HepG2 (cell line): Measurements from ENCODE around the gene TEDC1. TPM values are rescaled to one million over a fixed set of nuclear protein-coding genes. Genes with fewer than 3 reads are reported as not detected.

Experiments used
- ATAC-seq: fragments of 200-7000 bp; cut with Tn5 transposase; 3 replicates; pipeline ENCODE4 v1.9.1; 2020; ENCODE audit warnings: mild to moderate bottlenecking, moderate library complexity
- BruUV-seq: library from RNA; stranded (reverse); fragments of 400-500 nt; replicated peaks from 2 replicates; lab custom pipeline; 2021; lab: Mats Ljungman, UMichigan
- CTCF ChIA-PET: fragments of 300-600 bp; formaldehyde crosslinking; extraction: SDS; loops from one replicate; lab custom pipeline; 2021; ENCODE audit warnings: low total read pairs, inconsistent platforms, low intra/inter-chr PET ratio; lab: Yijun Ruan, JAX
- POLR2A ChIA-PET: fragments of 350-600 bp; sonication (Branson Sonifier 250); formaldehyde crosslinking; loops from one replicate; lab custom pipeline; 2020; ENCODE audit warnings: antibody characterized with exemption, inconsistent platforms; lab: Yijun Ruan, JAX
- DNase-seq: peaks from one replicate; pipeline ENCODE4 v3.0.0-alpha.2; 2015; ENCODE audit warnings: low spot score
- FAIRE-seq: peaks from 3 replicates; lab custom pipeline; 2011; peaks lifted over from hg19 to GRCh38; lab: Jason Lieb, UNC
- H2AFZ ChIP-seq: one replicate; pipeline ENCODE4 v1.6.1; 2011; ENCODE audit warnings: low read length, inconsistent platforms
- H3K27ac ChIP-seq: fragments of 300-600 bp; 3 replicates; pipeline ENCODE4 v1.8.0; 2011; ENCODE audit warnings: mixed run types, mild to moderate bottlenecking, mixed read lengths, low read length, inconsistent platforms; ENCODE audit not compliant: insufficient read depth; ENCODE audit errors: extremely low read length
- H3K27me3 ChIP-seq, 2 experiments: fragments of 200-600 bp in 1 of 2; 2 replicates in 1 of 2; 3 replicates in 1 of 2; pipeline versions ENCODE4 v1.6.0 to v1.8.0; 2011; ENCODE audit warnings: low read length in 2 of 2, mild to moderate bottlenecking in 2 of 2, moderate library complexity in 2 of 2, inconsistent platforms in 1 of 2; ENCODE audit not compliant: insufficient read depth in 2 of 2, control insufficient read depth in 1 of 2
- H3K36me3 ChIP-seq, 2 experiments: fragments of 200-600 bp in 1 of 2; replicated peaks in 1 of 2; 2 replicates in 1 of 2; 3 replicates in 1 of 2; pipeline versions ENCODE4 v1.5.1 to v1.8.0; 2011; ENCODE audit warnings: low read length in 2 of 2, inconsistent platforms in 1 of 2; ENCODE audit not compliant: insufficient read depth in 2 of 2, control insufficient read depth in 1 of 2
- H3K4me1 ChIP-seq: 2 replicates; pipeline ENCODE4 v1.5.1; 2012; ENCODE audit warnings: low read length, inconsistent platforms; ENCODE audit not compliant: insufficient read depth
- H3K4me2 ChIP-seq: 2 replicates; pipeline ENCODE4 v1.6.0; 2011; ENCODE audit warnings: low read depth, low read length, inconsistent platforms
- H3K4me3 ChIP-seq, 3 experiments: fragments of 200-600 bp in 1 of 3; sonication (generic), shearing (Covaris generic) in 1 of 3; replicated peaks in 1 of 3; 2 replicates each; pipeline ENCODE4 v1.5.1; 2011 to 2016; ENCODE audit warnings: low read length in 3 of 3, inconsistent platforms in 2 of 3, low read depth in 2 of 3, mild to moderate bottlenecking in 2 of 3, control low read depth in 1 of 3, mixed read lengths in 1 of 3; ENCODE audit not compliant: insufficient read depth in 1 of 3
- H3K79me2 ChIP-seq: one replicate; pipeline ENCODE4 v1.6.1; 2011; ENCODE audit warnings: low read length, inconsistent platforms; ENCODE audit not compliant: insufficient read depth
- H3K9ac ChIP-seq: 2 replicates; pipeline ENCODE4 v1.6.0; 2011; ENCODE audit warnings: mild to moderate bottlenecking, low read depth, low read length, inconsistent platforms; ENCODE audit not compliant: insufficient read depth
- H3K9me3 ChIP-seq: 2 replicates; pipeline ENCODE4 v1.5.1; 2012; ENCODE audit warnings: mild to moderate bottlenecking, low read length
- H4K20me1 ChIP-seq: 2 replicates; pipeline ENCODE4 v1.6.0; 2011; ENCODE audit warnings: inconsistent platforms, mild to moderate bottlenecking, low read length, moderate library complexity; ENCODE audit not compliant: insufficient read depth
- AGO2 ChIP-seq: fragments of 200-400 bp; formaldehyde crosslinking; optimal IDR thresholded peaks from 2 replicates; pipeline ENCODE3; 2017; ENCODE audit warnings: mild to moderate bottlenecking, low read depth, low read length, moderate library complexity
- HNRNPL ChIP-seq: fragments of 200-400 bp; formaldehyde crosslinking; IDR thresholded peaks from 2 replicates; pipeline ENCODE4 v1.6.1; 2017; ENCODE audit warnings: mild to moderate bottlenecking, low read depth, low read length
- HOXA5 ChIP-seq: sonication (generic); formaldehyde crosslinking; IDR thresholded peaks from 2 replicates; pipeline ENCODE4 v1.4.0; 2020; ENCODE audit warnings: missing genetic modification reagents
- IRF2 ChIP-seq: IDR thresholded peaks from 2 replicates; pipeline ENCODE4 v1.6.1; 2018; ENCODE audit warnings: missing genetic modification reagents, missing compliant biosample characterization
- SMC3 ChIP-seq: IDR thresholded peaks from 2 replicates; pipeline ENCODE4 v1.6.1; 2011; ENCODE audit warnings: low read length, improper control_type of control experiment
- SP4 ChIP-seq: sonication (generic); formaldehyde crosslinking; IDR thresholded peaks from 2 replicates; pipeline ENCODE4 v1.8.1; 2023; ENCODE audit warnings: mild to moderate bottlenecking, missing genetic modification reagents
- YY1 ChIP-seq: IDR thresholded peaks from 2 replicates; pipeline ENCODE4 v1.6.1; 2011; ENCODE audit warnings: low read length, low read depth, moderate library complexity, mild to moderate bottlenecking; ENCODE audit not compliant: insufficient read depth, insufficient replicate concordance
- ZBTB7B ChIP-seq: sonication (generic); formaldehyde crosslinking; IDR thresholded peaks from 2 replicates; pipeline ENCODE4 v1.4.0; 2020; ENCODE audit warnings: missing genetic modification reagents
- ZFP82 ChIP-seq: sonication (generic); formaldehyde crosslinking; IDR thresholded peaks from 2 replicates; pipeline ENCODE4 v1.5.1; 2020; ENCODE audit warnings: mild to moderate bottlenecking, missing genetic modification reagents, borderline replicate concordance
- ZNF687 ChIP-seq: sonication (generic); formaldehyde crosslinking; IDR thresholded peaks from 2 replicates; pipeline ENCODE4 v1.5.1; 2020; ENCODE audit warnings: mild to moderate bottlenecking, missing genetic modification reagents, moderate library complexity
- ZSCAN31 ChIP-seq: sonication (generic); formaldehyde crosslinking; IDR thresholded peaks from 2 replicates; pipeline ENCODE4 v1.5.0; 2020; ENCODE audit warnings: low read depth, mild to moderate bottlenecking, missing genetic modification reagents
- WGBS: methylation state at CpG from one replicate; pipeline ENCODE4 v1.1.6; 2017; ENCODE audit warnings: low lambda C conversion rate; 5-methylcytosine and 5-hydroxymethylcytosine counted together
- in situ Hi-C: cut with HindIII; loops from 2 replicates; pipeline ENCODE4 v1.10.0; 2017; ENCODE audit warnings: low pct_unique_long_range_greater_than_20kb; ENCODE audit not compliant: extremely low pct_ligation_motif_present
- intact Hi-C: fragments of 100-400 bp; cut with micrococcal nuclease; formaldehyde crosslinking; loops from one replicate; pipeline ENCODE4 v1.10.0; 2022; ENCODE audit not compliant: unreplicated experiment
- polyA plus RNA-seq, 8 experiments: library from polyadenylated mRNA; depleted of rRNA in 3 of 8; stranded (reverse) in 7 of 8; unstranded in 1 of 8; fragments of >200 nt; fragmentation: Illumina TruSeq in 4 of 8; extraction: Trizol in 4 of 8; gene quantifications; 2 replicates each; pipeline versions ENCODE4 v1.2.1 to v1.2.3, GENCODE V29; 2011 to 2016; ENCODE audit warnings: low read depth in 4 of 8, missing spikeins in 1 of 8, mixed read lengths in 1 of 8; ENCODE audit not compliant: insufficient read depth in 1 of 8
- total RNA-seq, 5 experiments: library from RNA; depleted of rRNA; stranded (reverse); fragments of >200 nt; fragmentation: Illumina TruSeq; extraction: Trizol; gene quantifications; 2 replicates each; pipeline ENCODE4 v1.2.3, GENCODE V29; 2016; ENCODE audit warnings: low read depth in 1 of 5
- TF ChIP-seq, protein P1 (sequence below): IDR thresholded peaks from 2 replicates; pipeline ENCODE4 v1.6.1; 2016; ENCODE audit warnings: missing compliant biosample characterization, missing genetic modification reagents, borderline replicate concordance
- TF ChIP-seq, protein P2 (sequence below): sonication (generic); formaldehyde crosslinking; IDR thresholded peaks from 2 replicates; pipeline ENCODE4 v1.5.1; 2020; ENCODE audit warnings: missing genetic modification reagents, mild to moderate bottlenecking, borderline replicate concordance
- TF ChIP-seq, protein P3 (sequence below): sonication (generic); formaldehyde crosslinking; IDR thresholded peaks from 2 replicates; pipeline ENCODE4 v1.5.0; 2020; ENCODE audit warnings: mild to moderate bottlenecking, missing genetic modification reagents, moderate library complexity

TEDC1 gene
- total and polyA plus RNA-seq, 2 of the 13 experiments (the other 11 are each of a cell fraction or from before 2014, with no cell fraction given): 5.7 to 27.4 TPM

GRCh38 chr14:105532735-105533141 lies 41.7 kb downstream of the TEDC1 start:
- DNase-seq (peak; percentile 56), ATAC-seq (peak; percentile 86), FAIRE-seq (no peak)
- Histone ChIP-seq H3K79me2 (no peaks in the 10 kb centered on the region), H3K9me3 (no peaks in the 10 kb centered on the region), H3K27ac (no peak overlapping the region), H3K9ac (no peak overlapping the region), H3K27me3 (peaks cover 8 to 56% of the 10 kb centered on the region in 2 experiments), H3K4me2 (peak overlapping the region; percentile 30; the same call in 1 of the 2 replicates), H3K4me3 (peak overlapping the region in 1 of 3 experiments; percentile 26; a peak in 1 of 6 replicates), H3K36me3 (0 out of 5 replicates have a peak, but pooled peaks cover 0 to 6% of the 10 kb centered on the region in 2 experiments), H3K4me1 (peaks cover 43% of the 10 kb centered on the region), H2AFZ (no peak overlapping the region), H4K20me1 (peaks cover 4% of the 10 kb centered on the region; the same call in 1 of the 2 replicates)
- no TSS peak for BruUV-seq
- in situ Hi-C loops (loop anchor here (5.0 kb wide), 1 partner anchor 155 kb away; no protein-coding TSS in a partner anchor), intact Hi-C loops (loop anchor here (5.0 kb wide), 1 partner anchor 160 kb away; no protein-coding TSS in a partner anchor)
- CTCF ChIA-PET: interaction anchor here (1.1 to 1.6 kb wide), 3 partner anchors 52 to 165 kb away, joined by 3 to 6 read pairs (median 3); no protein-coding TSS in a partner anchor
- POLR2A ChIA-PET: interaction anchor here (1.1 to 1.5 kb wide), 2 partner anchors 36 to 43 kb away, joined by 3 to 5 read pairs; no protein-coding TSS in a partner anchor
- 5% methylated on average over 5 of the region's 10 CpGs for WGBS
- TF ChIP-seq ZBTB7B (CRISPR knock-in tag): 0 out of 2 replicates have a peak, but pooled peaks have one; percentile 47
- TF ChIP-seq, protein P1, sequence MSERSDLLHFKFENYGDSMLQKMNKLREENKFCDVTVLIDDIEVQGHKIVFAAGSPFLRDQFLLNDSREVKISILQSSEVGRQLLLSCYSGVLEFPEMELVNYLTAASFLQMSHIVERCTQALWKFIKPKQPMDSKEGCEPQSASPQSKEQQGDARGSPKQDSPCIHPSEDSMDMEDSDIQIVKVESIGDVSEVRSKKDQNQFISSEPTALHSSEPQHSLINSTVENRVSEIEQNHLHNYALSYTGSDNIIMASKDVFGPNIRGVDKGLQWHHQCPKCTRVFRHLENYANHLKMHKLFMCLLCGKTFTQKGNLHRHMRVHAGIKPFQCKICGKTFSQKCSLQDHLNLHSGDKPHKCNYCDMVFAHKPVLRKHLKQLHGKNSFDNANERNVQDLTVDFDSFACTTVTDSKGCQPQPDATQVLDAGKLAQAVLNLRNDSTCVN (CRISPR knock-in tag): 0 out of 2 replicates have a peak, but pooled peaks have one; percentile 22
- TF ChIP-seq SMC3: peak; percentile 13; the same call in 1 of the 2 replicates
- TF ChIP-seq HNRNPL: 0 out of 2 replicates have a peak, but pooled peaks have one; percentile 26
- TF ChIP-seq, protein P2, sequence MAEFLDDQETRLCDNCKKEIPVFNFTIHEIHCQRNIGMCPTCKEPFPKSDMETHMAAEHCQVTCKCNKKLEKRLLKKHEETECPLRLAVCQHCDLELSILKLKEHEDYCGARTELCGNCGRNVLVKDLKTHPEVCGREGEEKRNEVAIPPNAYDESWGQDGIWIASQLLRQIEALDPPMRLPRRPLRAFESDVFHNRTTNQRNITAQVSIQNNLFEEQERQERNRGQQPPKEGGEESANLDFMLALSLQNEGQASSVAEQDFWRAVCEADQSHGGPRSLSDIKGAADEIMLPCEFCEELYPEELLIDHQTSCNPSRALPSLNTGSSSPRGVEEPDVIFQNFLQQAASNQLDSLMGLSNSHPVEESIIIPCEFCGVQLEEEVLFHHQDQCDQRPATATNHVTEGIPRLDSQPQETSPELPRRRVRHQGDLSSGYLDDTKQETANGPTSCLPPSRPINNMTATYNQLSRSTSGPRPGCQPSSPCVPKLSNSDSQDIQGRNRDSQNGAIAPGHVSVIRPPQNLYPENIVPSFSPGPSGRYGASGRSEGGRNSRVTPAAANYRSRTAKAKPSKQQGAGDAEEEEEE: no peak
- TF ChIP-seq, protein P3, sequence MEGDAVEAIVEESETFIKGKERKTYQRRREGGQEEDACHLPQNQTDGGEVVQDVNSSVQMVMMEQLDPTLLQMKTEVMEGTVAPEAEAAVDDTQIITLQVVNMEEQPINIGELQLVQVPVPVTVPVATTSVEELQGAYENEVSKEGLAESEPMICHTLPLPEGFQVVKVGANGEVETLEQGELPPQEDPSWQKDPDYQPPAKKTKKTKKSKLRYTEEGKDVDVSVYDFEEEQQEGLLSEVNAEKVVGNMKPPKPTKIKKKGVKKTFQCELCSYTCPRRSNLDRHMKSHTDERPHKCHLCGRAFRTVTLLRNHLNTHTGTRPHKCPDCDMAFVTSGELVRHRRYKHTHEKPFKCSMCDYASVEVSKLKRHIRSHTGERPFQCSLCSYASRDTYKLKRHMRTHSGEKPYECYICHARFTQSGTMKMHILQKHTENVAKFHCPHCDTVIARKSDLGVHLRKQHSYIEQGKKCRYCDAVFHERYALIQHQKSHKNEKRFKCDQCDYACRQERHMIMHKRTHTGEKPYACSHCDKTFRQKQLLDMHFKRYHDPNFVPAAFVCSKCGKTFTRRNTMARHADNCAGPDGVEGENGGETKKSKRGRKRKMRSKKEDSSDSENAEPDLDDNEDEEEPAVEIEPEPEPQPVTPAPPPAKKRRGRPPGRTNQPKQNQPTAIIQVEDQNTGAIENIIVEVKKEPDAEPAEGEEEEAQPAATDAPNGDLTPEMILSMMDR (CRISPR knock-in tag): peak; percentile 81
- peak; percentile 27; the same call in 1 of the 2 replicates for TF ChIP-seq SP4 (CRISPR knock-in tag)
- TF ChIP-seq ZFP82 (CRISPR knock-in tag): no peak
- no peak for TF ChIP-seq HOXA5
- peak; percentile 12 for TF ChIP-seq AGO2
- TF ChIP-seq IRF2: 0 out of 2 replicates have a peak, but pooled peaks have one; percentile 16
- peak; percentile 12; the same call in 1 of the 2 replicates for TF ChIP-seq ZNF687 (CRISPR knock-in tag)
- TF ChIP-seq YY1: peak; percentile 32
- TF ChIP-seq ZSCAN31: peak; percentile 14; the same call in 1 of the 2 replicates
